Lung (tissue), 12 donors: ENCODE results near the gene TKTL1. TPM values are rescaled to one million over a fixed set of nuclear protein-coding genes. Genes with fewer than 3 reads are reported as not detected.

Source experiments
- ATAC-seq: fragments of 200-7000 bp; cut with Tn5 transposase; one replicate; pipeline ENCODE4 v1.9.1; 2020; ENCODE audit warnings: moderate number of reproducible peaks; ENCODE audit not compliant: insufficient read depth, low FRiP score
- DNase-seq, 3 donors: peaks; one replicate each; pipeline ENCODE4 v3.0.0-alpha.2; 2013 to 2017
- H3K27ac ChIP-seq, 2 donors: one replicate each; pipeline ENCODE4 v1.5.1; 2013; ENCODE audit warnings: mild to moderate bottlenecking in 2 of 2, moderate library complexity in 2 of 2, control low read depth in 1 of 2, inconsistent platforms in 1 of 2, low read depth in 1 of 2, low read length in 1 of 2
- H3K27me3 ChIP-seq, 3 donors: one replicate each; pipeline ENCODE4 v1.5.1; 2013; ENCODE audit warnings: low read length in 2 of 3; ENCODE audit not compliant: control insufficient read depth in 3 of 3, insufficient read depth in 3 of 3
- H3K36me3 ChIP-seq, 4 donors: one replicate each; pipeline ENCODE4 v1.5.1; 2013; ENCODE audit warnings: low read length in 4 of 4, mild to moderate bottlenecking in 1 of 4, moderate library complexity in 1 of 4; ENCODE audit not compliant: control insufficient read depth in 4 of 4, insufficient read depth in 4 of 4
- H3K4me1 ChIP-seq, 5 donors: one replicate each; pipeline ENCODE4 v1.5.1; 2013; ENCODE audit warnings: low read length in 5 of 5, mild to moderate bottlenecking in 2 of 5, moderate library complexity in 1 of 5; ENCODE audit not compliant: control insufficient read depth in 5 of 5, insufficient read depth in 5 of 5
- H3K4me3 ChIP-seq: one replicate; pipeline ENCODE4 v1.5.1; 2013; ENCODE audit warnings: mild to moderate bottlenecking, control low read depth, moderate library complexity
- H3K9ac ChIP-seq, 2 donors: one replicate each; pipeline ENCODE4 v1.5.1; 2013; ENCODE audit warnings: low read length in 2 of 2, control low read depth in 1 of 2; ENCODE audit not compliant: insufficient read depth in 1 of 2
- H3K9me3 ChIP-seq, 4 donors: one replicate each; pipeline ENCODE4 v1.5.1; 2013; ENCODE audit warnings: low read length in 3 of 4, mild to moderate bottlenecking in 1 of 4, moderate library complexity in 1 of 4; ENCODE audit not compliant: control insufficient read depth in 4 of 4, insufficient read depth in 3 of 4
- CTCF ChIP-seq: IDR thresholded peaks from 2 replicates; pipeline ENCODE4 v1.5.1; 2012; ENCODE audit warnings: mild to moderate bottlenecking; ENCODE audit errors: control extremely low read depth, extremely low read depth
- WGBS, 2 donors: extraction: QIAGEN DNeasy Blood & Tissue Kit; methylation state at CpG; one replicate each; pipeline ENCODE4 v1.1.7; 2013; 5-methylcytosine and 5-hydroxymethylcytosine counted together
- polyA plus RNA-seq, 2 donors: library from polyadenylated mRNA; stranded (reverse); fragments of 200-250 nt; gene quantifications; one replicate each; pipeline ENCODE4 v1.2.1, GENCODE V29; 2013
- total RNA-seq, 2 donors: library from RNA; depleted of rRNA in 1 of 2; stranded (reverse); fragments of >200 nt in 1 of 2; gene quantifications; one replicate each; pipeline ENCODE4 v1.2.1, GENCODE V29; 2014 to 2021
- donor health status: control.
- donor health status: control.
- donor health status: Bipolar disorder and iron deficiency.
- donor health status: healthy.
- donor health status: DM: yes; HTN: yes; CAD: no.

TKTL1 gene
- total and polyA plus RNA-seq, 4 donors, result 0.18 to 1.5 (median 0.54) TPM; not detected in 1

- 88 to 94% methylated on average over 5 to 11 of the region's 11 CpGs for WGBS, 2 donors
- DNase-seq (no peak), ATAC-seq (no peak)
- Histone ChIP-seq H3K27me3 (no peaks in the 10 kb centered on the region), H3K4me1 (peaks cover 0 to 6% (median 0%) of the 10 kb centered on the region in 5 donors), H3K27ac (no peak overlapping the region), H3K36me3 (no peaks in the 10 kb centered on the region), H3K4me3 (no peak overlapping the region), H3K9ac (no peak overlapping the region), H3K9me3 (no peaks in the 10 kb centered on the region)
- no peak for TF ChIP-seq CTCF
These were observed 24.8 kb downstream of the TKTL1 start for GRCh38 chrX:154320406-154320805.

DNA sequence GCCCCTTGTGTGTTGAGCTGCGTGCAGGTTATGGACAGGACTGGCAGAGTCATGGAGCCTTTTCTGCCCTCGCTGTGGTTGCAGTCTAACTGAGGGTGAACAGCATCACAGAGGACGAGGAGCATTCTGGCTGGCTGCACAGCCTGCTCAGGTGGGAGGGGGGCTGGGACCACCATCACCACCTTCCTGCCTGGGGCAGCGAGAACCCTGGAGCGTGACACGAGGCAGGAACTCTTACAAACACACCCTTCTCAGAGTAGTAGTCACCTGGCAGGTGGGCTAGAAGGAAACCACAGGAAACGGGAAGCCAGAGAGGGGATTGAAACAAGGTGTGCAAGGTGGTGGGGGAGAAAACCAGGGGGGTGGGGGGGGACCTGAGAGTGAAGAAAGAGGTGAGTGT, 25.6 kb downstream of the TKTL1 start:
- TF ChIP-seq CTCF, result no peak
- DNase-seq (no peak), ATAC-seq (no peak)
- no peaks in the 10 kb centered on the region for H3K9me3 ChIP-seq
- 78 to 83% methylated on average over 6 to 7 of the region's 7 CpGs for WGBS, 2 donors
- H3K36me3 ChIP-seq, result no peaks in the 10 kb centered on the region
- H3K9ac ChIP-seq, result no peak overlapping the region
- H3K4me3 ChIP-seq, result no peak overlapping the region
- H3K27ac ChIP-seq, result no peak overlapping the region
- H3K4me1 ChIP-seq, result peaks cover 0 to 8% (median 0%) of the 10 kb centered on the region in 5 donors
- no peaks in the 10 kb centered on the region for H3K27me3 ChIP-seq

GRCh38 chrX:154321594-154321993, 26.0 kb downstream of the TKTL1 start:
- Histone ChIP-seq H3K9me3 (no peaks in the 10 kb centered on the region), H3K4me1 (peaks cover 0 to 9% (median 0%) of the 10 kb centered on the region in 5 donors), H3K4me3 (no peak overlapping the region), H3K27ac (no peak overlapping the region), H3K27me3 (no peaks in the 10 kb centered on the region), H3K9ac (no peak overlapping the region), H3K36me3 (no peaks in the 10 kb centered on the region)
- no peak for TF ChIP-seq CTCF
- ATAC-seq (no peak), DNase-seq (no peak)
- WGBS, 2 donors, result 69 to 87% methylated on average over 9 to 10 of the region's 10 CpGs

- H3K27me3 ChIP-seq, result no peaks in the 10 kb centered on the region
- no peak for TF ChIP-seq CTCF
These were observed 27.3 kb downstream of the TKTL1 start for GRCh38 chrX:154322890-154323289.

More at GRCh38 chrX:154322890-154323289, 27.3 kb downstream of the TKTL1 start:
- H3K4me3 ChIP-seq, result no peak overlapping the region
- 75 to 96% methylated on average over 10 of the region's 10 CpGs for WGBS, 2 donors
- H3K4me1 ChIP-seq, result peaks cover 0 to 22% (median 0%) of the 10 kb centered on the region in 5 donors
- no peak overlapping the region for H3K27ac ChIP-seq
- H3K9ac ChIP-seq, result no peak overlapping the region
- no peak for DNase-seq
- no peak for ATAC-seq
- H3K9me3 ChIP-seq, result no peaks in the 10 kb centered on the region
- no peaks in the 10 kb centered on the region for H3K36me3 ChIP-seq
